ENCODE measurements around the gene PPIL6.

The PPIL6 gene

DNA sequence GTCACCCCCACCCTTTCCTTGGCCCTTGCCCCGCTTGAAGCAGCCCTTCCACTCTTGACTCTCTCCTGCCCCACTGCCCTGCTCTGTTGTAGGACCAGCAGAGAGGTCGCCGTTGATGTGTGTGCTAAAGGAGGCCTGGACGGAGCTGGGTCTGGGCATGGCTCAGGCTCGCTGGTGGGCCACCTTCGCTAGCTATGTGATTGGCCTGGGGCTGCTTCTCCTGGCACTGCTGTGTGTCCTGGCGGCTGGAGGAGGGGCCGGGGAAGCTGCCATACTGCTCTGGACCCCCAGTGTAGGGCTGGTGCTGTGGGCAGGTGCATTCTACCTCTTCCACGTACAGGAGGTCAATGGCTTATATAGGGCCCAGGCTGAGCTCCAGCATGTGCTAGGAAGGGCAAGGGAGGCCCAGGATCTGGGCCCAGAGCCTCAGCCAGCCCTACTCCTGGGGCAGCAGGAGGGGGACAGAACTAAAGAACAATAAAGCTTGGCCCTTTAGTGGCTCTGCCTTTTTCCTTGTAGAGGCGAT, 3.1 kb upstream of the PPIL6 start:
- no peak overlapping the region for H3K4me3 ChIP-seq (ENCODE audit: low read depth, low read length)
- no peak for DNase-seq (ENCODE audit: low read depth)
- no peak for TF ChIP-seq CTCF (IDR thresholded peaks at IDR 0.05; ENCODE audit: low read depth, low read length, missing control alignments)

GRCh38 chr6:109442393-109442924, 2.0 kb upstream of the PPIL6 start:
- DNase-seq (ENCODE audit: low read depth) = no peak
- TF ChIP-seq CTCF (IDR thresholded peaks at IDR 0.05; ENCODE audit: low read depth, low read length, missing control alignments) = no peak
- no peak overlapping the region for H3K4me3 ChIP-seq (ENCODE audit: low read depth, low read length)

GRCh38 chr6:109441069-109441816, 815 bp upstream of the PPIL6 start:
- TF ChIP-seq CTCF (IDR thresholded peaks at IDR 0.05; ENCODE audit: low read depth, low read length, missing control alignments) = peak; percentile 31
- H3K4me3 ChIP-seq (ENCODE audit: low read depth, low read length) = peak overlapping the region; percentile 74
- DNase-seq (ENCODE audit: low read depth) = no peak

GRCh38 chr6:109436041-109436440, 4.4 kb downstream of the PPIL6 start:
- TF ChIP-seq CTCF (IDR thresholded peaks at IDR 0.05; ENCODE audit: low read depth, low read length, missing control alignments) = no peak
- no peak overlapping the region for H3K4me3 ChIP-seq (ENCODE audit: low read depth, low read length)
- DNase-seq (ENCODE audit: low read depth) = no peak

DNA sequence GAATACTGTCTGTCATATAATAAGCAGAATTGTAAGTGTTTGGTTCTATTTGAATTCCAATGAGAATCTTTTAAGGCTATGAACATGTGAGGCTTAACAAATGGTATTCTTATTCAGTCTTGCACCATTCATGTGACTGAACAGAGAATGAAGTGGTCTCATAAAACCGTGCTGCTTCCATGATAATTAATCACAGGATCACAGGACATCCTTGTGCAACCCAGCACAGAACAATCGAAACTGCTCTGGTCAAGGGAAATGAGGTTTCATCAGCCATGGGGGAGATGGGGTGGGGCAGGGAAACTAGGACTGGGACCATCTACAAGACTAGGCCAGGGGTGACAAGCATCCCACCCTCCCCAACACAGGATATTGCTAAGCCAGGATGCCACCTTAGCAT, 6.0 kb downstream of the PPIL6 start:
- no peak overlapping the region for H3K4me3 ChIP-seq (ENCODE audit: low read depth, low read length)
- TF ChIP-seq CTCF (IDR thresholded peaks at IDR 0.05; ENCODE audit: low read depth, low read length, missing control alignments) = no peak
- no peak for DNase-seq (ENCODE audit: low read depth)

DNA sequence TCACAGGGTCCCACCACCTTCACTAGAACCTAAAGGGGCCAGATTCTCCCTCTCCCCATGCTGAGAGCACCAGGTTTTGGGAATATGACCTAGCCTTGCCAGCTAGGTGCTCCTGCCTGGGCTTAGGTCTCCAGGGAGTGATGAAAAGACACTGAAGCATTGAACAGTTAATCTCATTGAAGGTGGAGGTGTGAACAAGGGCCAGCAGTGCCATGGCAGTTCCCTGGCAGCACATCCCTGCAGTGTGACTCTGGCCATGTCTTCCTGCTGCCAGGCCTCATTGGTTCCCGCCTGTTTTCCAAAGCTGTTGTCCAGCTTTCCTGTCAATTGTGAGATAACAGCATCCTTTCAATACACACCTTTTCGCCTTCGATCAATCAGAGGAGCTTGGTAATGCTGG, 10.9 kb downstream of the PPIL6 start:
- no peak for TF ChIP-seq CTCF (IDR thresholded peaks at IDR 0.05; ENCODE audit: low read depth, low read length, missing control alignments)
- no peak for DNase-seq (ENCODE audit: low read depth)

More for the DNA sequence above, 10.9 kb downstream of the PPIL6 start:
- no peak overlapping the region for H3K4me3 ChIP-seq (ENCODE audit: low read depth, low read length)
